ENCODE data around the gene DUSP3.

GRCh38 chr17:43814714-43815113, 35.9 kb upstream of the DUSP3 start:
- no peak for TF ChIP-seq TAF1 (IDR thresholded peaks at IDR 0.05; ENCODE audit: low read depth, low read length)
- no peak for TF ChIP-seq SPI1 (IDR thresholded peaks at IDR 0.05; ENCODE audit: low read depth, low read length)

Measured in GM12891 (cell line).